HL-60 (cell line): Measurements from ENCODE around the gene ZSCAN22.
A peak's percentile ranks its signal among the peaks of the same experiment; 100 is the strongest.

Source experiments
- GABPA ChIP-seq: IDR thresholded peaks from 2 replicates; pipeline ENCODE4 v1.6.1; 2012; ENCODE audit warnings: low read depth
- POLR2AphosphoS5 ChIP-seq: IDR thresholded peaks from 2 replicates; pipeline ENCODE4 v1.6.1; 2012; ENCODE audit warnings: low read depth
- TF ChIP-seq, protein P1 (sequence below): IDR thresholded peaks from one replicate; pipeline ENCODE4 v1.5.1; 2011; ENCODE audit warnings: low read length, control low read depth, inconsistent platforms; ENCODE audit not compliant: insufficient read depth

- TF ChIP-seq GABPA = peak; percentile 90
- TF ChIP-seq, protein P1, sequence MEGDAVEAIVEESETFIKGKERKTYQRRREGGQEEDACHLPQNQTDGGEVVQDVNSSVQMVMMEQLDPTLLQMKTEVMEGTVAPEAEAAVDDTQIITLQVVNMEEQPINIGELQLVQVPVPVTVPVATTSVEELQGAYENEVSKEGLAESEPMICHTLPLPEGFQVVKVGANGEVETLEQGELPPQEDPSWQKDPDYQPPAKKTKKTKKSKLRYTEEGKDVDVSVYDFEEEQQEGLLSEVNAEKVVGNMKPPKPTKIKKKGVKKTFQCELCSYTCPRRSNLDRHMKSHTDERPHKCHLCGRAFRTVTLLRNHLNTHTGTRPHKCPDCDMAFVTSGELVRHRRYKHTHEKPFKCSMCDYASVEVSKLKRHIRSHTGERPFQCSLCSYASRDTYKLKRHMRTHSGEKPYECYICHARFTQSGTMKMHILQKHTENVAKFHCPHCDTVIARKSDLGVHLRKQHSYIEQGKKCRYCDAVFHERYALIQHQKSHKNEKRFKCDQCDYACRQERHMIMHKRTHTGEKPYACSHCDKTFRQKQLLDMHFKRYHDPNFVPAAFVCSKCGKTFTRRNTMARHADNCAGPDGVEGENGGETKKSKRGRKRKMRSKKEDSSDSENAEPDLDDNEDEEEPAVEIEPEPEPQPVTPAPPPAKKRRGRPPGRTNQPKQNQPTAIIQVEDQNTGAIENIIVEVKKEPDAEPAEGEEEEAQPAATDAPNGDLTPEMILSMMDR = no peak
- TF ChIP-seq POLR2AphosphoS5 = peak; percentile 97
Observed at GRCh38 chr19:58305065-58305931, 21.5 kb upstream of the ZSCAN22 start, which contains the start of gene ERVK3-1.
